A673 (cell line): Measurements from ENCODE around the gene SLC6A9. TPM values are rescaled to one million over a fixed set of nuclear protein-coding genes. Genes with fewer than 3 reads are reported as not detected.

ENCODE experiments used
- BruUV-seq: library from RNA; stranded (reverse); fragments of 400-500 nt; replicated peaks from 2 replicates; lab custom pipeline; 2021; lab: Mats Ljungman, UMichigan
- CTCF ChIA-PET: fragments of 300-600 bp; sonication (Branson Sonifier 250); formaldehyde crosslinking; loops from one replicate; lab custom pipeline; 2022; ENCODE audit warnings: antibody characterized with exemption; lab: Charles Lee
- POLR2A ChIA-PET: fragments of 300-600 bp; sonication (Branson Sonifier 250); formaldehyde crosslinking; loops from one replicate; lab custom pipeline; 2022; ENCODE audit warnings: antibody characterized with exemption; ENCODE audit not compliant: low non-redundant PET; lab: Charles Lee
- DNase-seq: peaks from one replicate; pipeline ENCODE4 v3.0.0-alpha.2; 2015; ENCODE audit warnings: low spot score
- H3K27ac ChIP-seq: fragments of 200-600 bp; sonication (generic); 2 replicates; pipeline ENCODE4 v1.5.1; 2016; ENCODE audit warnings: mixed run types, low read depth, mild to moderate bottlenecking, mixed read lengths, antibody characterized with exemption, low read length; ENCODE audit not compliant: poor library complexity, severe bottlenecking
- H3K27me3 ChIP-seq: fragments of 200-600 bp; sonication (generic); replicated peaks from 2 replicates; pipeline ENCODE4 v1.6.1; 2017; ENCODE audit warnings: mixed run types, low read depth, mild to moderate bottlenecking, mixed read lengths, antibody characterized with exemption, low read length; ENCODE audit not compliant: insufficient read depth, poor library complexity
- H3K36me3 ChIP-seq: fragments of 200-600 bp; sonication (generic); 2 replicates; pipeline ENCODE4 v1.6.1; 2016; ENCODE audit warnings: mixed run types, mild to moderate bottlenecking, mixed read lengths, antibody characterized with exemption, low read length; ENCODE audit not compliant: insufficient read depth, poor library complexity, severe bottlenecking
- H3K4me1 ChIP-seq: fragments of 200-600 bp; sonication (generic); 2 replicates; pipeline ENCODE4 v1.6.1; 2017; ENCODE audit warnings: mixed run types, mild to moderate bottlenecking, mixed read lengths, antibody characterized with exemption, low read length; ENCODE audit not compliant: insufficient read depth, poor library complexity, severe bottlenecking
- H3K4me3 ChIP-seq: fragments of 200-600 bp; sonication (generic); 2 replicates; pipeline ENCODE4 v1.5.1; 2016; ENCODE audit warnings: low read depth, mixed run types, mild to moderate bottlenecking, mixed read lengths, low read length; ENCODE audit not compliant: poor library complexity, severe bottlenecking
- H3K9me3 ChIP-seq: fragments of 200-600 bp; sonication (generic); 2 replicates; pipeline ENCODE4 v1.6.1; 2016; ENCODE audit warnings: mixed run types, low read depth, mild to moderate bottlenecking, mixed read lengths, antibody characterized with exemption, low read length; ENCODE audit not compliant: poor library complexity, severe bottlenecking
- EZH2 ChIP-seq: fragments of 200-600 bp; sonication (generic); IDR thresholded peaks from 2 replicates; pipeline ENCODE4 v1.6.1; 2017; ENCODE audit warnings: borderline replicate concordance, low read depth, mild to moderate bottlenecking, mixed read lengths, antibody characterized with exemption, low read length; ENCODE audit not compliant: poor library complexity, severe bottlenecking
- intact Hi-C: fragments of 100-400 bp; cut with micrococcal nuclease; formaldehyde crosslinking; loops from one replicate; pipeline ENCODE4 v1.10.0; 2022; ENCODE audit not compliant: unreplicated experiment
- total RNA-seq: library from RNA; stranded (reverse); gene quantifications from 2 replicates; pipeline ENCODE4 v1.2.3, GENCODE V29; 2021
- TF ChIP-seq, protein P1 (sequence below): fragments of 300-800, 200-600 bp; sonication (generic); conservative IDR thresholded peaks from 2 replicates; pipeline ENCODE4 v1.5.1; 2017; ENCODE audit warnings: low read depth, mild to moderate bottlenecking, antibody characterized with exemption, low read length, moderate library complexity, mixed read lengths

The SLC6A9 gene
- total RNA-seq, 1 experiment from 2014 or later = 31.4 TPM

GRCh38 chr1:44053394-44053793, 22.1 kb upstream of the SLC6A9 start:
- TF ChIP-seq, protein P1, sequence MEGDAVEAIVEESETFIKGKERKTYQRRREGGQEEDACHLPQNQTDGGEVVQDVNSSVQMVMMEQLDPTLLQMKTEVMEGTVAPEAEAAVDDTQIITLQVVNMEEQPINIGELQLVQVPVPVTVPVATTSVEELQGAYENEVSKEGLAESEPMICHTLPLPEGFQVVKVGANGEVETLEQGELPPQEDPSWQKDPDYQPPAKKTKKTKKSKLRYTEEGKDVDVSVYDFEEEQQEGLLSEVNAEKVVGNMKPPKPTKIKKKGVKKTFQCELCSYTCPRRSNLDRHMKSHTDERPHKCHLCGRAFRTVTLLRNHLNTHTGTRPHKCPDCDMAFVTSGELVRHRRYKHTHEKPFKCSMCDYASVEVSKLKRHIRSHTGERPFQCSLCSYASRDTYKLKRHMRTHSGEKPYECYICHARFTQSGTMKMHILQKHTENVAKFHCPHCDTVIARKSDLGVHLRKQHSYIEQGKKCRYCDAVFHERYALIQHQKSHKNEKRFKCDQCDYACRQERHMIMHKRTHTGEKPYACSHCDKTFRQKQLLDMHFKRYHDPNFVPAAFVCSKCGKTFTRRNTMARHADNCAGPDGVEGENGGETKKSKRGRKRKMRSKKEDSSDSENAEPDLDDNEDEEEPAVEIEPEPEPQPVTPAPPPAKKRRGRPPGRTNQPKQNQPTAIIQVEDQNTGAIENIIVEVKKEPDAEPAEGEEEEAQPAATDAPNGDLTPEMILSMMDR = no peak
- no peak for TF ChIP-seq EZH2
- no TSS peak for BruUV-seq
- CTCF ChIA-PET = no interaction called here

GRCh38 chr1:44050261-44050660, 19.0 kb upstream of the SLC6A9 start:
- Histone ChIP-seq H3K27ac (no peak overlapping the region), H3K27me3 (no peaks in the 10 kb centered on the region), H3K36me3 (no peaks in the 10 kb centered on the region), H3K9me3 (no peaks in the 10 kb centered on the region), H3K4me3 (no peak overlapping the region), H3K4me1 (peaks cover 4% of the 10 kb centered on the region)
- TF ChIP-seq, protein P1 = no peak
- no peak for TF ChIP-seq EZH2
- DNase-seq = peak; percentile 58
- BruUV-seq = no TSS peak
- CTCF ChIA-PET = interaction anchor here (0.6 kb wide), 1 partner anchor 44 kb away, joined by 7 read pairs; no protein-coding TSS in a partner anchor
- POLR2A ChIA-PET = no interaction called here
- intact Hi-C loops = no loop called here

More at GRCh38 chr1:44053394-44053793, 22.1 kb upstream of the SLC6A9 start:
- intact Hi-C loops = no loop called here
- H3K4me3 ChIP-seq = no peak overlapping the region
- no peaks in the 10 kb centered on the region for H3K4me1 ChIP-seq
- no peaks in the 10 kb centered on the region for H3K9me3 ChIP-seq
- no peaks in the 10 kb centered on the region for H3K27me3 ChIP-seq
- H3K36me3 ChIP-seq = no peaks in the 10 kb centered on the region
- DNase-seq = no peak
- POLR2A ChIA-PET = no interaction called here
- no peak overlapping the region for H3K27ac ChIP-seq

- BruUV-seq = no TSS peak
- peaks cover 4% of the 10 kb centered on the region for H3K4me1 ChIP-seq
- POLR2A ChIA-PET = no interaction called here
- intact Hi-C loops = no loop called here
- no peaks in the 10 kb centered on the region for H3K36me3 ChIP-seq
- no peaks in the 10 kb centered on the region for H3K9me3 ChIP-seq
- no peak for DNase-seq
- no peak overlapping the region for H3K4me3 ChIP-seq
- no peaks in the 10 kb centered on the region for H3K27me3 ChIP-seq
- no peak overlapping the region for H3K27ac ChIP-seq
- TF ChIP-seq, protein P1 = no peak
- TF ChIP-seq EZH2 = no peak
- CTCF ChIA-PET = interaction anchor here (0.6 kb wide), 1 partner anchor 43 kb away, joined by 7 read pairs; no protein-coding TSS in a partner anchor
Measured at GRCh38 chr1:44049839-44050238, 18.6 kb upstream of the SLC6A9 start.
